Muscle layer of duodenum (tissue), 2 donors: ENCODE results near the gene GPR135.
A peak's percentile ranks its signal among the peaks of the same experiment; 100 is the strongest.

Experiments used
- H3K27ac ChIP-seq: one replicate; pipeline ENCODE4 v1.7.0; 2013; ENCODE audit warnings: mild to moderate bottlenecking, low read length
- H3K27me3 ChIP-seq: one replicate; pipeline ENCODE4 v1.7.0; 2013; ENCODE audit warnings: low read depth, mild to moderate bottlenecking, control low read depth, low read length
- H3K36me3 ChIP-seq, 2 donors: one replicate each; pipeline ENCODE4 v1.7.0; 2013; ENCODE audit warnings: low read length in 2 of 2, control low read depth in 1 of 2, mild to moderate bottlenecking in 1 of 2; ENCODE audit not compliant: insufficient read depth in 2 of 2, control insufficient read depth in 1 of 2
- H3K4me1 ChIP-seq, 2 donors: one replicate each; pipeline ENCODE4 v1.7.0; 2013; ENCODE audit warnings: low read length in 2 of 2, mild to moderate bottlenecking in 2 of 2, control low read depth in 1 of 2, moderate library complexity in 1 of 2; ENCODE audit not compliant: insufficient read depth in 2 of 2, control insufficient read depth in 1 of 2
- H3K4me3 ChIP-seq, 2 donors: one replicate each; pipeline ENCODE4 v1.7.0; 2013; ENCODE audit warnings: low read length in 2 of 2, low read depth in 1 of 2, mild to moderate bottlenecking in 1 of 2
- H3K9me3 ChIP-seq, 2 donors: one replicate each; pipeline ENCODE4 v1.7.0; 2013; ENCODE audit warnings: low read length in 2 of 2, control low read depth in 1 of 2, mild to moderate bottlenecking in 1 of 2; ENCODE audit not compliant: control insufficient read depth in 1 of 2
- donor health status: healthy.

Gene GPR135

DNA sequence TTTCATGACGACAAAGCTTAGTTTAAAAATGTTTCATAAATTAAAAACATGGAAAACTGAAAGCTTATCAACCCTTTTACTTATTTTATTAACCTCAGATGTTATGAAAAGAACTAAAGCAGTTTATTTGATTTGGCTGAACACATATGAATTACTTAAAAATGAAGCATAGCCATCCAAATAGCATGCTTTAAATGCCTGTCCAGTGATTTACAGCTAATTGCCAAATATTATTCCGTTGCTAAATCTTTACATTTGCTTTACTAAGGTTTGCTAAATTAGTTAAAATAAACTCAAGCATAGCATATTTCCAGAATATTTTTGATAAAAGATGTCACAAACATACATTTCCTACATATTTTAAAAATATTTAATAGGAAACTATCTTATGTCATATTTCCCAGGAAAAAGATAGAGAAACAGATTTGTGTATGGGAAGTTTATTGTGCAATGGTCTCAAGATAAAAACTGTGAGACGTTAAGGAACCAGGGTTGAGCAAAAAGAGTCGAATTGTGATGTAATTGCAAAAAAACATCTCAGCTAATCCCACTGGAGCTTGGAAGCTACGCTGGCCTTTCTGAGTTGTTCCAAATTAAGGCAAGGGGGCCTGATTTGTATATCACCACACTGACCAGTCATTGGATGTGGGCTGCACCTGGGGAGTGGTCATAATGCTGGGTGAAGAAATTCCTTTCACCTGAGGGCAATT lies 25.8 kb downstream of the GPR135 start:
- H3K4me3 ChIP-seq, result no peak overlapping the region
- H3K36me3 ChIP-seq, result no peaks in the 10 kb centered on the region
- H3K27ac ChIP-seq, result no peak overlapping the region
- H3K27me3 ChIP-seq, result no peaks in the 10 kb centered on the region
- H3K4me1 ChIP-seq, result peaks cover 0 to 4% of the 10 kb centered on the region in 2 donors
- no peaks in the 10 kb centered on the region for H3K9me3 ChIP-seq

DNA sequence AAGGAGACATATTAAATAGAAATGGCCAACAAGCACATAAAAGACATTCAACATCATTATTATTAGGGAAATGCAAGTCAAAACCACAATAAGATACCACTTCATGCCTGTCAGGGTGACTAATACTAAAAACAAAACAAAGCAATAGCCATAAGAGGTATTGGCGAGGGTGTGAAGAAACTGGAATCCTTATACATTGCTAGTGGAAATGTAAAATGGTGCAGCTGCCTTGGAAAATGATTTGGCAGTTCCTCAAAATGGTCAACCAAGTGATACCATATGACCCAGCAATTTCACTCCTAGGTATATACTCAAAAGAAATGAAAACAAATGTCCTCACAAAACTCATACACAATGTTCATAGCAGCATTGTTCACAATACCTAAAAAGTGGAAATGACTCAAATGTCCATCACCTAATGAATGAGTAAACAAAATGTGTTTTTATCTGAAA lies 27.0 kb downstream of the GPR135 start:
- Histone ChIP-seq H3K27ac (no peak overlapping the region), H3K36me3 (no peaks in the 10 kb centered on the region), H3K9me3 (no peaks in the 10 kb centered on the region), H3K27me3 (no peaks in the 10 kb centered on the region), H3K4me1 (no peaks in the 10 kb centered on the region), H3K4me3 (no peak overlapping the region)

GRCh38 chr14:59435987-59436386 lies 29.2 kb downstream of the GPR135 start:
- Histone ChIP-seq H3K4me3 (no peak overlapping the region), H3K27ac (no peak overlapping the region), H3K36me3 (no peaks in the 10 kb centered on the region), H3K27me3 (no peaks in the 10 kb centered on the region), H3K4me1 (no peaks in the 10 kb centered on the region), H3K9me3 (no peaks in the 10 kb centered on the region)

DNA sequence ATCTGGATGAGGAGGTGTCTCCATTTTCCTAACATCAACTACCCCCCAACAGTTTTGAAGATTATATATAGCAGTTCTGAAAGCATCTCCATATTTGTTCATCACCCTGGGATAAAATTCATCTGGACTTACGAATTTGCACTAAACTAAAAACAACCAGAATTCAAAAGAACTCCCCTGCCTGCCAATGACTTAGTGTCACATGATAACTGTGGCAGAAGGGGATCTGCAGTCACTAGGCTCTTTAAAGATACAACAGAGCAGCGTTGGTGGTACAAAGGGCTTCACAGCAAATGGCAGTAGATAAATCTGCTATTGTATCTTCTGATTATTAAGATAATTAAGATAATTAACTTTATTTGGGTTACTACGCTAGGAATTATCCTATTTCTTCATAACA lies 30.1 kb downstream of the GPR135 start:
- Histone ChIP-seq H3K9me3 (no peaks in the 10 kb centered on the region), H3K36me3 (no peaks in the 10 kb centered on the region), H3K4me1 (no peaks in the 10 kb centered on the region), H3K27me3 (no peaks in the 10 kb centered on the region), H3K27ac (no peak overlapping the region), H3K4me3 (no peak overlapping the region)

DNA sequence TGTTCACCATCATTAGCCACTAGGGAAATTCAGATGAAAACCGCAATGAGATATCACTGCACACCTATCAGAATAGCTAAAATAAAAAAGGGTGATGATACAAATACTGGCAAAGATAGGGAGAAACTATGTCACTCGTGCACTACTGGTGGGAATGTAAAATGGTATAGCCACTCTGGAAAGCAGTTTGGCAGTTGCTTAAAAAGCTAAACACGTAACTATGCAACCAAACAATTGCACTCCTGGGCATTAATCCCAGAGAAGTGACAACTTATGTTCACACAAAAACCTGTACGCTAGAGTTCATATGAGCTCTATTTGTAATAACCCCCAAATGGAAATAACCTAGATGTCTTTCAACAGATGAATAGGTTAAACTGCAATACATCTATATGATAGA lies 35.4 kb downstream of the GPR135 start:
- H3K4me3 ChIP-seq, result no peak overlapping the region
- no peaks in the 10 kb centered on the region for H3K36me3 ChIP-seq
- H3K9me3 ChIP-seq, result no peaks in the 10 kb centered on the region
- H3K27ac ChIP-seq, result no peak overlapping the region
- H3K4me1 ChIP-seq, result peaks cover 0 to 8% of the 10 kb centered on the region in 2 donors
- H3K27me3 ChIP-seq, result no peaks in the 10 kb centered on the region

DNA sequence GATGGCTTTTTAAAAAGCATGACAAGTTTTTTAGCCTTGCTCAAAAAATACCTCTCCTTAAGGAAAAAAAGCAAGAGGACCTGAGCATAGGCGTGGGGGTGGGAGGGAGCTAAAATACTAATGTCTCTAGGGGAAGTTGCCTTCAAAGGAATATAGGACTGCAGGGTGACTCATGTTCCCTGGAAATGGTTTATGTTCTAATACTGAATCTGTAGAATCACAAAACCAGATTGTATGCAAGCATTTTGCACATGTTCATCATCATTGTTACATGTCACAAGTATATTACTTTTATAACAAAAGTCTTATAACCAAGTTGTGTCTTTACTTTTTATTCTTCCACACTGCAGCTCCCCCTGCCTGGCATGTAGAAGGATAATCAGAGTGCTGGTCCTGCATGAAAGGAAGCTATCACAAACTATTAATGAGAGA lies 36.6 kb downstream of the GPR135 start:
- Histone ChIP-seq H3K36me3 (no peaks in the 10 kb centered on the region), H3K4me1 (peaks cover 0 to 8% of the 10 kb centered on the region in 2 donors), H3K9me3 (no peaks in the 10 kb centered on the region), H3K4me3 (no peak overlapping the region), H3K27me3 (no peaks in the 10 kb centered on the region), H3K27ac (no peak overlapping the region)

DNA sequence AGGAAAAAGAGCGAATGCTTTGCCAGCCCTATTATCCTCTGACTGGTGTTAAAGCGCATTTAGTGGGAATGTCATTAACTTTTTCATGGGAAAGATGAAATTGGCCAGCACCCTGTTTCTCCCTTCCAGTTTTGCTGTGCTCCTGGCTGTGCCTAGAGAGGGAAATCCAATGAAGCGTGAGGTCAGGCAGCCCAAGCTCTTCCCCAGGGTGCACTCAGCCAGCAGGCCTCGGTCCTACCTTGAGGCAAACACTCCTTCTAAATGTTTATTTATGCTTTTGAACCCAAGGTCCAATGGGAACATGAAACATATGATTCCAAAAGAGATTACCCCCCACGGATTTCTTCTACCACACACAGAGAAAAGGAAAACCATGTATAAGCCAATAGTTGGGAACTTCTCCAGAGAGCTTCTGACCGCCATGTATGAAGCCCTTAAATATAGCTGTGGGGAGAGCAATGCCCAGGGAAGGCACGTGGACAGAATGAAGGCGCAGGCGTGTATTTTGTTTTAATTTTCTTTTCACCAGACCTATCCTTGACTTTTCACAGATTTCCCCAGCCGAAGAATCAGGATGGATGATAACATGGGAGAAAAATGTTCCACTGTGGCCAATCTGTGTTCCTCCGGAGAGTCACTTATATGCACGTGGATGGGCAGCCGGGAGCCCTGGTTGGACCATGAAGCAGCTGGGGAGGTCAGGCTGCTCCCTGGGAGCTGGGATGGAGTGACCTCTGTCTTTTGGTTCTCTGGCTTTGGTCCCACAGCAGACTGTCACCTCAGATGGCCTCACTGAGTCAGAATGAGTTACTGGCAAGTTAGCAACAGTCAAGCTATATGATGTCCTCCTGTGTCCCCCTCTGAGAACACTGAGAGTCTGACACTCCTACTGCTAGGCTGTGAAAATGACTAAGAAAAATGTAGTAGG lies 37.3 kb downstream of the GPR135 start:
- Histone ChIP-seq H3K27me3 (no peaks in the 10 kb centered on the region), H3K27ac (no peak overlapping the region), H3K9me3 (no peaks in the 10 kb centered on the region), H3K4me3 (no peak overlapping the region), H3K36me3 (no peaks in the 10 kb centered on the region), H3K4me1 (peaks cover 0 to 8% of the 10 kb centered on the region in 2 donors)

DNA sequence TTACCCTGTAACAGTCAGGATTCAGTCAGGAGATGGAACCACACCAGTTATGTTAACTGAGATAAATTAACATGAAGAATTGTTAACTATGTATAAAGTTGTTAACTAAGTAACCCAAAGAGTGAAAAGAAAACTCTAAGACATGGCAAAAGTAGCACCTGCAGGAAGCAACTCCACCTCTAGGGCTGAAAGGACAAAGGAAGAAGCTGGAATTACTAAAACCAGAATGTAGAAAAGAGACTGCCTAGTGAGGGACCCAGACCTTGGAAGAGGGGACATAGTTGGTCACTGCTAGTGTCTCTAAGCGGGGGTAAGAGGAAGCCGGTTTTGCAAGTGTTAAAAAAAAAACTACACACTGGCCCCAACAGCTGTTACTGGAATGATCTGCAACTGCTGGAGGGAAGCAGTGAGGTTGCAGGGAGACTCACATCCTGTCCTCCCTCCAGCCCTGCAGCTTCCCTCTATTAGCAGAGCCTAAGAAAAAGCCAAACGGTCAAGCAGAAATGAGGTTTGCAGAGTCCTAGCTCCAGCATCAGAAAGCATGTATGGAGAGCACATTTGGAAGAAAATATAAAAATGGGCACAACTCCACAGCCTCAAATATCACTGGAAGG lies 39.8 kb downstream of the GPR135 start:
- Histone ChIP-seq H3K4me1 (peaks cover 0 to 8% of the 10 kb centered on the region in 2 donors), H3K27ac (peak overlapping the region; percentile 48), H3K4me3 (no peak overlapping the region), H3K36me3 (no peaks in the 10 kb centered on the region), H3K9me3 (no peaks in the 10 kb centered on the region), H3K27me3 (no peaks in the 10 kb centered on the region)

DNA sequence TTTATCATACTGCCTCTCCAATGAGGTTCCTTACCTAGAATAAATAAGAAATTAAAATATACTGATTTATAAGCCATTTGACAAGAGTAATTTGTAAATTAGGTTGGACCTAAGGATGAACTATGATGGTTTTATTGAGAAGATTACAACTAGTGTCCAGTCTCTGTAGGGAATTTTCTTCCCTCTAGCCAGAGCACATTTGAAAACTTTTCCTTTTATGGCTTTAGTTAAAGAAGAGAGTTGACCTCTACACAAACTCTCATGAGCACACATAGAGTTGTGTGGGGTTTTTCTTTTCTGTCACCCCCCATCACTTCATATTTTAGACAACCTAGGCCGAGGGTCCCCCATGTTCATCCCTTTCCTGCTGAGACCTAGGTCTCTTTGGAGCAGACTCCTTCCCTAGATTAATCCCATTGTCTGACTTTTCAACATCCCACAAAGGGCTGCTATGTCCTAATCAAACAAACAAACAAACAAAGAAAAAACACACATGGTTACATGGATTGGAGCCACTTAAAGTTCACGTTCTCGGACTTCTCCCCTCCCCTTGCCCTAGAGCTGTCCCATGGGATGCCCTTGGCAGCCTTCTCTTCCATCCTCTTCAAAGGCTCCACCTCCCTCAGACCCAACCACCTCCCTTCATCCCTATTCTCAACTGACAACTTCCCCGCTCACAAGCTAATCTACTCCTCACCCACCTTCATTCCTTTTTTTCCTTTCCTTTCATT lies 40.7 kb downstream of the GPR135 start:
- no peak overlapping the region for H3K4me3 ChIP-seq
- no peaks in the 10 kb centered on the region for H3K36me3 ChIP-seq
- H3K27ac ChIP-seq, result peak overlapping the region; percentile 48
- H3K27me3 ChIP-seq, result no peaks in the 10 kb centered on the region
- no peaks in the 10 kb centered on the region for H3K9me3 ChIP-seq
- peaks cover 0 to 8% of the 10 kb centered on the region in 2 donors for H3K4me1 ChIP-seq

- Histone ChIP-seq H3K27me3 (no peaks in the 10 kb centered on the region), H3K27ac (no peak overlapping the region), H3K4me3 (no peak overlapping the region), H3K9me3 (no peaks in the 10 kb centered on the region), H3K4me1 (peaks cover 0 to 4% of the 10 kb centered on the region in 2 donors), H3K36me3 (no peaks in the 10 kb centered on the region)
Measured at GRCh38 chr14:59422069-59422881, 42.9 kb downstream of the GPR135 start.
